Keratinocyte (primary cell): Measurements from ENCODE around the gene GPR31. TPM values are rescaled to one million over a fixed set of nuclear protein-coding genes. Genes with fewer than 3 reads are reported as not detected.

Experiments used
- DNase-seq: peaks from one replicate; pipeline ENCODE4 v3.0.0-alpha.2; 2011; ENCODE audit warnings: low read depth, missing footprints, low spot score
- FAIRE-seq: peaks from 2 replicates; lab custom pipeline; 2011; peaks lifted over from hg19 to GRCh38; lab: Jason Lieb, UNC
- H2AFZ ChIP-seq: 2 replicates; pipeline ENCODE4 v1.6.0; 2012; ENCODE audit warnings: low read length, control low read depth, inconsistent platforms; ENCODE audit not compliant: control insufficient read depth
- H3K27ac ChIP-seq: 2 replicates; pipeline ENCODE4 v1.5.1; 2011; ENCODE audit warnings: low read length; ENCODE audit not compliant: control insufficient read depth, insufficient read depth
- H3K27me3 ChIP-seq: 3 replicates; pipeline ENCODE4 v1.6.0; 2011; ENCODE audit warnings: low read length; ENCODE audit not compliant: control insufficient read depth, insufficient read depth; ENCODE audit errors: extremely low read depth
- H3K36me3 ChIP-seq, 2 experiments: 2 replicates in 1 of 2; 3 replicates in 1 of 2; pipeline ENCODE4 v1.5.1; 2011; ENCODE audit warnings: low read length in 2 of 2, mild to moderate bottlenecking in 1 of 2; ENCODE audit not compliant: control insufficient read depth in 2 of 2, insufficient read depth in 2 of 2; ENCODE audit errors: extremely low read depth in 1 of 2
- H3K4me1 ChIP-seq: 3 replicates; pipeline ENCODE4 v1.5.1; 2011; ENCODE audit warnings: low read length; ENCODE audit not compliant: control insufficient read depth, insufficient read depth; ENCODE audit errors: extremely low read depth
- H3K4me2 ChIP-seq: 3 replicates; pipeline ENCODE4 v1.6.0; 2011; ENCODE audit warnings: low read depth, low read length; ENCODE audit not compliant: control insufficient read depth, insufficient read depth; ENCODE audit errors: extremely low read depth
- H3K4me3 ChIP-seq, 3 experiments: fragments of 200-600 bp in 1 of 3; sonication (generic) in 1 of 3; 2 replicates in 2 of 3; 3 replicates in 1 of 3; pipeline ENCODE4 v1.5.1; 2011 to 2016; ENCODE audit warnings: low read length in 3 of 3, mild to moderate bottlenecking in 3 of 3, control low read depth in 2 of 3, inconsistent platforms in 1 of 3, low read depth in 1 of 3, mixed read lengths in 1 of 3, mixed run types in 1 of 3, moderate library complexity in 1 of 3; ENCODE audit not compliant: control insufficient read depth in 2 of 3, insufficient read depth in 2 of 3; ENCODE audit errors: extremely low read depth in 1 of 3
- H3K79me2 ChIP-seq: 2 replicates; pipeline ENCODE4 v1.6.0; 2012; ENCODE audit warnings: low read length; ENCODE audit not compliant: control insufficient read depth, insufficient read depth
- H3K9ac ChIP-seq: 3 replicates; pipeline ENCODE4 v1.6.0; 2011; ENCODE audit warnings: low read length; ENCODE audit not compliant: control insufficient read depth, insufficient read depth; ENCODE audit errors: extremely low read depth
- H3K9me1 ChIP-seq: 3 replicates; pipeline ENCODE4 v1.6.0; 2011; ENCODE audit warnings: low read length; ENCODE audit not compliant: control insufficient read depth, insufficient read depth; ENCODE audit errors: extremely low read depth
- H3K9me3 ChIP-seq: 2 replicates; pipeline ENCODE4 v1.5.1; 2012; ENCODE audit warnings: low read depth, low read length; ENCODE audit not compliant: control insufficient read depth
- H4K20me1 ChIP-seq: 3 replicates; pipeline ENCODE4 v1.6.0; 2011; ENCODE audit warnings: low read length; ENCODE audit not compliant: control insufficient read depth, insufficient read depth; ENCODE audit errors: extremely low read depth
- EZH2 ChIP-seq: IDR thresholded peaks from one replicate; pipeline ENCODE4 v1.6.1; 2012; ENCODE audit warnings: inconsistent platforms, mild to moderate bottlenecking, low read length, moderate library complexity
- dilution Hi-C: fragments of 300-500 bp; cut with MboI; formaldehyde crosslinking; loops from one replicate; pipeline ENCODE4 v1.7.0; 2020; ENCODE audit warnings: low sequenced_read_pairs; ENCODE audit not compliant: extremely low pct_ligation_motif_present
- polyA plus RNA-seq, 5 experiments: library from polyadenylated mRNA; depleted of rRNA in 3 of 5; stranded (reverse) in 3 of 5; stranded (forward) in 1 of 5; unstranded in 1 of 5; fragments of >200 nt; gene quantifications; 1 replicate in 1 of 5; 2 replicates in 3 of 5; 3 replicates in 1 of 5; pipeline versions ENCODE4 v1.2.1 to v1.2.3, GENCODE V29; 2011 to 2012; ENCODE audit warnings: missing spikeins in 2 of 5, low read depth in 1 of 5, low replicate concordance in 1 of 5
- TF ChIP-seq, protein P1 (sequence below), 3 experiments: IDR thresholded peaks in 1 of 3; conservative IDR thresholded peaks in 1 of 3; optimal IDR thresholded peaks in 1 of 3; 2 replicates in 2 of 3; 3 replicates in 1 of 3; pipeline versions ENCODE3 to v1.5.1; 2011; ENCODE audit warnings: low read length in 3 of 3, mild to moderate bottlenecking in 3 of 3, moderate library complexity in 2 of 3, control low read depth in 1 of 3, inconsistent platforms in 1 of 3; ENCODE audit not compliant: insufficient read depth in 2 of 3; ENCODE audit errors: extremely low read depth in 1 of 3

Gene GPR31
- polyA plus RNA-seq, 1 donor (not counting 4 experiments of a cell fraction or from before 2014, with no cell fraction given), result not detected

GRCh38 chr6:167136376-167136775 is 21.4 kb downstream of the GPR31 start:
- Histone ChIP-seq H3K4me1 (no peaks in the 10 kb centered on the region), H3K4me3 (no peak overlapping the region), H3K9me1 (no peaks in the 10 kb centered on the region), H4K20me1 (no peaks in the 10 kb centered on the region), H3K36me3 (no peaks in the 10 kb centered on the region), H3K4me2 (no peak overlapping the region), H2AFZ (no peak overlapping the region), H3K9me3 (no peaks in the 10 kb centered on the region), H3K79me2 (no peaks in the 10 kb centered on the region), H3K27me3 (no peaks in the 10 kb centered on the region), H3K27ac (no peak overlapping the region), H3K9ac (no peak overlapping the region)
- DNase-seq (no peak), FAIRE-seq (no peak)
- no peak for TF ChIP-seq EZH2
- TF ChIP-seq, protein P1, sequence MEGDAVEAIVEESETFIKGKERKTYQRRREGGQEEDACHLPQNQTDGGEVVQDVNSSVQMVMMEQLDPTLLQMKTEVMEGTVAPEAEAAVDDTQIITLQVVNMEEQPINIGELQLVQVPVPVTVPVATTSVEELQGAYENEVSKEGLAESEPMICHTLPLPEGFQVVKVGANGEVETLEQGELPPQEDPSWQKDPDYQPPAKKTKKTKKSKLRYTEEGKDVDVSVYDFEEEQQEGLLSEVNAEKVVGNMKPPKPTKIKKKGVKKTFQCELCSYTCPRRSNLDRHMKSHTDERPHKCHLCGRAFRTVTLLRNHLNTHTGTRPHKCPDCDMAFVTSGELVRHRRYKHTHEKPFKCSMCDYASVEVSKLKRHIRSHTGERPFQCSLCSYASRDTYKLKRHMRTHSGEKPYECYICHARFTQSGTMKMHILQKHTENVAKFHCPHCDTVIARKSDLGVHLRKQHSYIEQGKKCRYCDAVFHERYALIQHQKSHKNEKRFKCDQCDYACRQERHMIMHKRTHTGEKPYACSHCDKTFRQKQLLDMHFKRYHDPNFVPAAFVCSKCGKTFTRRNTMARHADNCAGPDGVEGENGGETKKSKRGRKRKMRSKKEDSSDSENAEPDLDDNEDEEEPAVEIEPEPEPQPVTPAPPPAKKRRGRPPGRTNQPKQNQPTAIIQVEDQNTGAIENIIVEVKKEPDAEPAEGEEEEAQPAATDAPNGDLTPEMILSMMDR (optimal IDR thresholded peaks at IDR 0.05 in 1 of 3, IDR thresholded peaks at IDR 0.05 in 1 of 3, conservative IDR thresholded peaks at IDR 0.05 in 1 of 3; ENCODE audit: extremely low read depth in 1 of 3, insufficient read depth in 2 of 3, low read length in 3 of 3), result no peak
- dilution Hi-C loops, result no loop called here

GRCh38 chr6:167134448-167135328 is 23.1 kb downstream of the GPR31 start:
- Histone ChIP-seq H3K9me1 (no peaks in the 10 kb centered on the region), H3K4me3 (no peak overlapping the region), H4K20me1 (no peaks in the 10 kb centered on the region), H3K4me2 (no peak overlapping the region), H3K27ac (no peak overlapping the region), H3K4me1 (no peaks in the 10 kb centered on the region), H3K9ac (no peak overlapping the region), H3K36me3 (no peaks in the 10 kb centered on the region), H2AFZ (no peak overlapping the region), H3K27me3 (no peaks in the 10 kb centered on the region), H3K79me2 (no peaks in the 10 kb centered on the region), H3K9me3 (no peaks in the 10 kb centered on the region)
- FAIRE-seq (no peak), DNase-seq (no peak)
- dilution Hi-C loops, result no loop called here
- TF ChIP-seq EZH2, result no peak
- TF ChIP-seq, protein P1 (optimal IDR thresholded peaks at IDR 0.05 in 1 of 3, IDR thresholded peaks at IDR 0.05 in 1 of 3, conservative IDR thresholded peaks at IDR 0.05 in 1 of 3; ENCODE audit: extremely low read depth in 1 of 3, insufficient read depth in 2 of 3, low read length in 3 of 3), result no peak
